Panc1 (cell line): ENCODE data around the gene MDM1. TPM values are rescaled to one million over a fixed set of nuclear protein-coding genes. Genes with fewer than 3 reads are reported as not detected.

Experiments used
- ATAC-seq: fragments of 200-7000 bp; cut with Tn5 transposase; 2 replicates; pipeline ENCODE4 v1.9.1; 2020; ENCODE audit warnings: mild to moderate bottlenecking, moderate library complexity
- BruUV-seq: library from RNA; stranded (reverse); fragments of 400-500 nt; replicated peaks from 2 replicates; lab custom pipeline; 2021; lab: Mats Ljungman, UMichigan
- CTCF ChIA-PET: fragments of 300-600 bp; sonication (Branson Sonifier 250); formaldehyde crosslinking; loops from one replicate; lab custom pipeline; 2022; ENCODE audit warnings: antibody characterized with exemption; lab: Charles Lee
- POLR2A ChIA-PET: fragments of 300-600 bp; sonication (Branson Sonifier 250); formaldehyde crosslinking; loops from one replicate; lab custom pipeline; 2022; ENCODE audit warnings: antibody characterized with exemption; lab: Charles Lee
- DNase-seq: peaks from one replicate; pipeline ENCODE4 v3.0.0-alpha.2; 2010; ENCODE audit warnings: low read depth, low spot score
- H3K27ac ChIP-seq: 2 replicates; pipeline ENCODE4 v1.5.1; 2011; ENCODE audit warnings: mild to moderate bottlenecking, low read length, inconsistent platforms
- H3K27me3 ChIP-seq: fragments of 200-500 bp; sonication (Bioruptor generic); 2 replicates; pipeline ENCODE4 v1.6.0; 2014; ENCODE audit warnings: low read length, inconsistent platforms; ENCODE audit not compliant: control insufficient read depth, insufficient read depth
- H3K36me3 ChIP-seq: fragments of 200-500 bp; sonication (Bioruptor generic); 2 replicates; pipeline ENCODE4 v1.5.1; 2014; ENCODE audit warnings: inconsistent platforms, mild to moderate bottlenecking, low read length, moderate library complexity; ENCODE audit not compliant: control insufficient read depth, insufficient read depth
- H3K4me1 ChIP-seq: 2 replicates; pipeline ENCODE4 v1.5.1; 2011; ENCODE audit warnings: inconsistent platforms, mild to moderate bottlenecking, low read length, moderate library complexity; ENCODE audit not compliant: control insufficient read depth, insufficient read depth
- H3K4me3 ChIP-seq, 2 experiments: 2 replicates each; pipeline ENCODE4 v1.5.1; 2011 to 2012; ENCODE audit warnings: low read depth in 2 of 2, low read length in 2 of 2, mild to moderate bottlenecking in 2 of 2, inconsistent platforms in 1 of 2, moderate library complexity in 1 of 2
- H3K9me3 ChIP-seq: fragments of 200-500 bp; sonication (Bioruptor generic); 2 replicates; pipeline ENCODE4 v1.5.1; 2014; ENCODE audit warnings: low read depth, mild to moderate bottlenecking, inconsistent platforms, low read length, moderate library complexity; ENCODE audit not compliant: control insufficient read depth, insufficient read depth
- POLR2AphosphoS5 ChIP-seq: IDR thresholded peaks from 2 replicates; pipeline ENCODE4 v1.6.1; 2012; ENCODE audit warnings: mild to moderate bottlenecking, low read depth, low read length, moderate library complexity
- SIN3A ChIP-seq: IDR thresholded peaks from 2 replicates; pipeline ENCODE4 v1.6.1; 2012; ENCODE audit warnings: low read depth, mild to moderate bottlenecking, low read length, moderate library complexity, borderline replicate concordance; ENCODE audit not compliant: insufficient read depth
- TCF7L2 ChIP-seq: IDR thresholded peaks from 2 replicates; pipeline ENCODE4 v1.6.1; 2011; ENCODE audit warnings: mild to moderate bottlenecking, low read depth, low read length, inconsistent platforms
- in situ Hi-C: cut with HindIII; loops from 2 replicates; pipeline ENCODE4 v1.10.0; 2016; ENCODE audit warnings: low sequenced_read_pairs, low pct_unique_long_range_greater_than_20kb
- intact Hi-C: fragments of 100-400 bp; cut with micrococcal nuclease; formaldehyde crosslinking; loops from one replicate; pipeline ENCODE4 v1.10.0; 2022; ENCODE audit not compliant: unreplicated experiment
- total RNA-seq: library from RNA; stranded (reverse); gene quantifications from one replicate; pipeline ENCODE4 v1.2.1, GENCODE V29; 2021; ENCODE audit not compliant: unreplicated experiment
- TF ChIP-seq, protein P1 (sequence below), 2 experiments: IDR thresholded peaks; 2 replicates each; pipeline ENCODE4 v1.6.1; 2011 to 2012; ENCODE audit warnings: low read depth in 2 of 2, control low read depth in 1 of 2, low read length in 1 of 2, mild to moderate bottlenecking in 1 of 2, moderate library complexity in 1 of 2; ENCODE audit not compliant: insufficient read depth in 1 of 2
- TF ChIP-seq, protein P2 (sequence below): fragments of 450-650 bp; IDR thresholded peaks from 2 replicates; pipeline ENCODE4 v1.5.1; 2017; ENCODE audit warnings: mild to moderate bottlenecking

Gene MDM1
- total RNA-seq, 1 experiment from 2014 or later: 17.8 TPM

DNA sequence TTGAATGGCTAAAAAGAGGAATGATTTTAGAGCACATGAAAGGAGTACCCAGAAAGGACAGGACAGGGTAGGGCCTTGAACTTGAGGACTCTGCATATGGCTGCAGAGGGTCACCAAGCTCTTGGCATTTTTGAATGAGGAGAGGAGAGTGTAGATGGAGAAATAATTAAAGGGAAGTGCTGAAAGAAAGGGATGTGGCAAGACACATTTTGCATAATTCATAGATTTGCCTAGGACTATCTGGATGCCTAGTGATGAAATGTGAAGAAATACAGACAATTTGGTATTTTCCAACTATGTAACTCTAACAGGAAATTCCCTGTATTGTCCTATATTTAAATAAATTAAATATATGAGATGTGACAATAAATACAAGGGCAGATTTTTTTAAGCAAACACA lies 27.5 kb upstream of the MDM1 start:
- no peaks in the 10 kb centered on the region for H3K9me3 ChIP-seq
- H3K4me1 ChIP-seq: peaks cover 41% of the 10 kb centered on the region
- H3K27ac ChIP-seq: peak overlapping the region; percentile 98
- ATAC-seq (no peak), DNase-seq (no peak)
- CTCF ChIA-PET: interaction anchor here (0.9 kb wide), 1 partner anchor 199 kb away, joined by 3 read pairs; no protein-coding TSS in a partner anchor
- in situ Hi-C loops: no loop called here
- no peak overlapping the region for H3K4me3 ChIP-seq
- BruUV-seq: no TSS peak
- intact Hi-C loops: loop anchor here (5.0 kb wide), 1 partner anchor 253 kb away; the partner anchor contains the start of gene RAP1B
- H3K27me3 ChIP-seq: no peaks in the 10 kb centered on the region
- no peaks in the 10 kb centered on the region for H3K36me3 ChIP-seq
- POLR2A ChIA-PET: interaction anchor here (0.6 kb wide), 1 partner anchor 28 kb away, joined by 5 read pairs; no protein-coding TSS in a partner anchor
- TF ChIP-seq, protein P1, sequence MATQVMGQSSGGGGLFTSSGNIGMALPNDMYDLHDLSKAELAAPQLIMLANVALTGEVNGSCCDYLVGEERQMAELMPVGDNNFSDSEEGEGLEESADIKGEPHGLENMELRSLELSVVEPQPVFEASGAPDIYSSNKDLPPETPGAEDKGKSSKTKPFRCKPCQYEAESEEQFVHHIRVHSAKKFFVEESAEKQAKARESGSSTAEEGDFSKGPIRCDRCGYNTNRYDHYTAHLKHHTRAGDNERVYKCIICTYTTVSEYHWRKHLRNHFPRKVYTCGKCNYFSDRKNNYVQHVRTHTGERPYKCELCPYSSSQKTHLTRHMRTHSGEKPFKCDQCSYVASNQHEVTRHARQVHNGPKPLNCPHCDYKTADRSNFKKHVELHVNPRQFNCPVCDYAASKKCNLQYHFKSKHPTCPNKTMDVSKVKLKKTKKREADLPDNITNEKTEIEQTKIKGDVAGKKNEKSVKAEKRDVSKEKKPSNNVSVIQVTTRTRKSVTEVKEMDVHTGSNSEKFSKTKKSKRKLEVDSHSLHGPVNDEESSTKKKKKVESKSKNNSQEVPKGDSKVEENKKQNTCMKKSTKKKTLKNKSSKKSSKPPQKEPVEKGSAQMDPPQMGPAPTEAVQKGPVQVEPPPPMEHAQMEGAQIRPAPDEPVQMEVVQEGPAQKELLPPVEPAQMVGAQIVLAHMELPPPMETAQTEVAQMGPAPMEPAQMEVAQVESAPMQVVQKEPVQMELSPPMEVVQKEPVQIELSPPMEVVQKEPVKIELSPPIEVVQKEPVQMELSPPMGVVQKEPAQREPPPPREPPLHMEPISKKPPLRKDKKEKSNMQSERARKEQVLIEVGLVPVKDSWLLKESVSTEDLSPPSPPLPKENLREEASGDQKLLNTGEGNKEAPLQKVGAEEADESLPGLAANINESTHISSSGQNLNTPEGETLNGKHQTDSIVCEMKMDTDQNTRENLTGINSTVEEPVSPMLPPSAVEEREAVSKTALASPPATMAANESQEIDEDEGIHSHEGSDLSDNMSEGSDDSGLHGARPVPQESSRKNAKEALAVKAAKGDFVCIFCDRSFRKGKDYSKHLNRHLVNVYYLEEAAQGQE (IDR thresholded peaks at IDR 0.05; ENCODE audit: insufficient read depth in 1 of 2, low read depth in 2 of 2, low read length in 1 of 2): no peak
- TF ChIP-seq, protein P2, sequence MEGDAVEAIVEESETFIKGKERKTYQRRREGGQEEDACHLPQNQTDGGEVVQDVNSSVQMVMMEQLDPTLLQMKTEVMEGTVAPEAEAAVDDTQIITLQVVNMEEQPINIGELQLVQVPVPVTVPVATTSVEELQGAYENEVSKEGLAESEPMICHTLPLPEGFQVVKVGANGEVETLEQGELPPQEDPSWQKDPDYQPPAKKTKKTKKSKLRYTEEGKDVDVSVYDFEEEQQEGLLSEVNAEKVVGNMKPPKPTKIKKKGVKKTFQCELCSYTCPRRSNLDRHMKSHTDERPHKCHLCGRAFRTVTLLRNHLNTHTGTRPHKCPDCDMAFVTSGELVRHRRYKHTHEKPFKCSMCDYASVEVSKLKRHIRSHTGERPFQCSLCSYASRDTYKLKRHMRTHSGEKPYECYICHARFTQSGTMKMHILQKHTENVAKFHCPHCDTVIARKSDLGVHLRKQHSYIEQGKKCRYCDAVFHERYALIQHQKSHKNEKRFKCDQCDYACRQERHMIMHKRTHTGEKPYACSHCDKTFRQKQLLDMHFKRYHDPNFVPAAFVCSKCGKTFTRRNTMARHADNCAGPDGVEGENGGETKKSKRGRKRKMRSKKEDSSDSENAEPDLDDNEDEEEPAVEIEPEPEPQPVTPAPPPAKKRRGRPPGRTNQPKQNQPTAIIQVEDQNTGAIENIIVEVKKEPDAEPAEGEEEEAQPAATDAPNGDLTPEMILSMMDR: no peak
- no peak for TF ChIP-seq POLR2AphosphoS5
- no peak for TF ChIP-seq SIN3A
- no peak for TF ChIP-seq TCF7L2

DNA sequence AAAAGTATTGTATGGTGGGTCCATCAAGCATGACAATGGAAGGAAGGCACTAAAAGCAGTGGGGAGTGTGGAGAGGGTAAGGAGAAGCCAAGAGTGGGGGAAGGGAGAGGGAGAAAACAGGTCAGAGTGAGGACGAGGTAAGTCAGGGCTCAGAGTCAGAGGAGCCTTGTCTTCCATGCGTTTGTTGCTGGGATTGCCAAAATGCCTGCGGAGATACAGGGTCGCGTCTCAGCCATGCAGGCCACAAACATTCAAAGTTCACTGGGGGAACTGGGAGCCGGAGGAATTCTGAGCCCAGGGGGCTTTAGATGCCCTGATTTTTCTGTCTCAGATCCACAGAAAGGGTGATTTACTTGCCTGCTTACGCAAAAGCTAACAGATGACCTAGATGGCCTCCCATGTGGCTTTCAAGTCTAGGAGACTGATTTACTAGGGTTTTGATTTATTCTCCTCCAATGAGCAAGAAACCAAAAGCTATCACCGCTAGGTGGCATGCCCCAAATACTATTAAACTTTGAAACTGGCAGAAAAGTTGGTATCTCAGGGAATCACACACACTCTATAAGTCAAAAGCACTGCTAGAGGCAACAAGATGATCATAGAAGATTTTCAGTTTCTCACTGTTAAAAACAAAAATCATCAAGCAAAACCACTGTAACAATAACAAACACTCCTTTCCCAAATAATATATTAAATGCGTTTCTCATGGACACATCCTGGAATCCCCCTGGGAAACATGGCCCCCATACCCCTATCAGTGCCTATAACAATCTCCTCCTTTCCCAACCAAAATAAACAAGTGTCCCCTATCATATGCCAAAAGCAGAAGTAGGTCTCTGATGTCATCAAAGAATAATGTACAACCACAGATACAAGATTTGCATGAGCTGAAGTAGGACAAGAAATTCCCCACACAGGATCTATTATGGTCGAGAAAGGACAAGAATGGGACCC lies 26.6 kb upstream of the MDM1 start:
- Histone ChIP-seq H3K36me3 (no peaks in the 10 kb centered on the region), H3K4me1 (peaks cover 32% of the 10 kb centered on the region), H3K9me3 (no peaks in the 10 kb centered on the region), H3K27me3 (no peaks in the 10 kb centered on the region), H3K27ac (peak overlapping the region; percentile 98), H3K4me3 (no peak overlapping the region)
- TF ChIP-seq, protein P2: peak; percentile 78
- TF ChIP-seq POLR2AphosphoS5 (no peak), TCF7L2 (peak; percentile 89), SIN3A (no peak)
- TF ChIP-seq, protein P1 (IDR thresholded peaks at IDR 0.05; ENCODE audit: insufficient read depth in 1 of 2, low read depth in 2 of 2, low read length in 1 of 2): no peak
- CTCF ChIA-PET: interaction anchor here (0.9 kb wide), 1 partner anchor 200 kb away, joined by 3 read pairs; no protein-coding TSS in a partner anchor
- POLR2A ChIA-PET: interaction anchor here (0.6 kb wide), 2 partner anchors 27 to 356 kb away, joined by 3 to 5 read pairs; no protein-coding TSS in a partner anchor
- intact Hi-C loops: loop anchor here (5.0 kb wide), 1 partner anchor 253 kb away; the partner anchor contains the start of gene RAP1B
- ATAC-seq (peak; percentile 82), DNase-seq (peak; percentile 35)
- in situ Hi-C loops: no loop called here
- BruUV-seq: no TSS peak
